Activated CD4-positive, CD25-positive, alpha-beta regulatory T cell treated with anti-CD3 and anti-CD28 coated beads, Interleukin-2, amount 50 U/mL, for 24 hours (primary cell): ENCODE measurements around the gene FBXO47.
A peak's percentile ranks its signal among the peaks of the same experiment; 100 is the strongest.
"Not testable (repeated sequence)": the region's sequence is repeated elsewhere in the genome, so short reads cannot be mapped to it uniquely, and the experiment has no call there.

Source experiments
- ATAC-seq, 2 donors: fragments of 150-1000 bp; cut with Tn5 transposase; one replicate each; pipeline ENCODE4 v1.10.0; 2021; ENCODE audit warnings: mild to moderate bottlenecking in 1 of 2, moderate library complexity in 1 of 2

The FBXO47 gene

DNA sequence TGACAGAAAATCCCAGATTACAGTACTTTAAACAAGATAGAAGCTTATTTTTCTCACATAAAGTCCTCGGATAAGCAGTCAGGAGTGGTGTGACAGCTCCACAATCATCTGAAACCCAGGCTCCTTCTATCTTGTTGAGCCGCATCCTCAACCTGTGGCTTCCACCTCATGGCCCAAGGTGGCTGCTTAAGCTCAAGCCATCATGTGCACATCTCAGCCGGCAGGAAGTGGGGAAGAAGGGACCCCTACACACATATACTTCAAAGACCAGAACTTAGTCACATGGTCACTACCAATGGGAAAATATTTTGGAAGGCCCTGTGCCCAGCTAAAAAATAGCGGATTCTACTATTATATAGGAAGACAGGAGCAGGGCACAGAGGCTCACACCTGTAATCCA, 11.0 kb upstream of the FBXO47 start:
- no peak for ATAC-seq

DNA sequence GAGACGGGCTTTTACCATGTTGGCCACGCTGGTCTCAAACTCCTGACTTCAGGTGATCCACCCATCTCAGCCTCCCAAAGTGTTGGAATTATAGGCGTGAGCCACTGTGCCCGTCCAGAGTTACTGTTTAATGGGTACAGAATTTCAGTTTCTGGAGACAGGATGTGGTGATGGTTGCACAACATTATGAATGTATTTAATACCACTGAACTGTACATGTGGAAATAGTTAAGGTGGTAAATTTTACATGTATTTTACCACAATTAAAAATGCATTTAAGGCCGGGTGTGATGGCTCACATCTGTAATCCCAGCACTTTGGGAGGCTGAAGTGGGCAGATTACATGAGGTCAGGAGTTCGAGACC, 9.0 kb upstream of the FBXO47 start:
- ATAC-seq, result not testable (repeated sequence)

DNA sequence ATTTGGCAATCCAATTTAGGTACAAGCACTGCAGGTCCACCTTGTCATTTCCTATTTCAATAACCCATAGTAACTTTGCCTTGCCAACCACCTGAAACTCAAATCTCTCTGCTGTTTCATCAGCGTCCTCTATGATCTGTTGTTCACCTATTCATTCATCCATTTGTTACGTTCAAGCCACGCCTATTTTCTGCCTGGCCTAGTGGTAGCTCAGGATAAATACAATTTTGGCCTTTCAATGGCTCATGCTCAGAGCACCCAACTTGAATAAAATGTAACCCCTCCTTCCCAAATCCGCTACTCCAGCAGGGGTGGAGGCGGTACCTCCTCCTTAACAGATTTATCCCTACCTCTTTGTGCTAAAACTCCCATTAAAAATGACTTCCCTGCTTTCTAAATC, 3.6 kb upstream of the FBXO47 start:
- ATAC-seq, result no peak

DNA sequence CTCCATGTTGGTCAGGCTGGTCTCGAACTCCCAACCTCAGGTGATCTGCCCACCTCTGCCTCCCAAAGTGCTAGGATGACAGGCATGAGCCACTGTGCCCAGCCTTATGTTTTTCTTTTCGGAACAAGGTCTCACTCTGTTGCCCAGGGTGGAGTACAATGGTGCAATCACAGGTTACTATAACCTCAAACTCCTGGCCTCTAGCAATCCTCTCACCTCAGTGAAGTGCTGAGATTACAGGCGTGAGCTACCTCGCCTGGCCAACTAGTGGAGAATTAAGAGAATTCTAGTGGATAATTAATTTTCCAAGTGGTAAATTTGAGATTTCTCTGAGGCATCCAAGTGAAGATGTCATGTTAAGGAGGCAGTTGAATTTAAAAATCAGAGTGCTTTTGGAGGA, 2.9 kb upstream of the FBXO47 start:
- no peak for ATAC-seq

DNA sequence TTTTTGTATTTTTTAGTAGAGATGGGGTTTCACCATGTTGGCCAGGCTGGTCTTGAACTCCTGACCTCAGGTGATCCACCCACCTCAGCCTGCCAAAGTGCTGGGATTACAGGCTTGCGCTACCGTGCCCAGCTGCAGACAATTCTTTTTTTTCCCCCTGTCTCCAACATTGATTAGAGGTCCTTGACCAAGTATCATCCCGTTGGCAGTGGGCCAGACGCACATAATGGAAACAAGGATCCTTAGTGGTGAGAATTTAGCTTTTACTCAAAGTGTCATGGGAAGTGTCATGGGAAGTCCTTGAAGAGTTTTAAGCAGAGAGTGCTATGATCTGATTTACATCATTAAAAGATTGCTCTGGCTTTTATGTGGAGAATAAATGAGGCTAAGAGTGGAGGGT, 2.1 kb upstream of the FBXO47 start:
- no peak for ATAC-seq

DNA sequence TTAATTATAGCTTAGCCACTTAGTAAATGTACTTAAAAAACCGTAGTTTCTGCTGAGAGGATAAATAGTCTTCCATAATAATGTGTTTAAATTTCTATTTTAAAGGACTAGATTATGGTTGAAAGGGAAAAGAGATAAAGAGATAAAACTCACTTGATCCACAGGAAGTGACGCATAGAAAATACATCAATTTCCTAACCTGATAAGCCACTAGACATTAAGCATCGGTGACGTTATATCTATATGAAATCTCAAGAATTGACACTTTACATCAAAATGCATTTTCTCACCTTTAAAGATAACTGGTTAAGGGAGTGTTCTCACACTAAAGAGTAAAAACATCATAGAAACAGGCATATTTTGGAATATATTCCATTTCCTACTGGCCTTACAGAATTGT, 5.8 kb downstream of the FBXO47 start:
- ATAC-seq, result no peak

DNA sequence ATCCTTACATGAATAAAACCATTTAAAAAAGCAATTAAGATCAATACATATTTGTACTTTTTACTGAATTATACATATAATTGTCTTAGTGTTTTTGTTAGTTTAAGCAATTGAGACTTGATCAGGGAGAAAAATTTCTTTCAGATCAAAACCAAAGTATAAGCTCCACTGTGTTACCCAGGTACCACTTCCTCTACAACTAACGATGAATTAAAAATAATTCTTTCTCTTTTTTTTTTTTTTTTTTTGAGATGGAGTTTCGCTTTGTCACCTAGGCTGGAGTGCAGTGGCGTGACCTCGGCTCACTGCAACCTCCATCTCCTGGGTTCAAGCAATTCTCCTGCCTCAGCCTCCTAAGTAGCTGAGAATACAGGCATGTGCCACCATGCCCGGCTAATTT, 6.8 kb downstream of the FBXO47 start:
- peak in 1 of 2 donors; percentile 49 for ATAC-seq

DNA sequence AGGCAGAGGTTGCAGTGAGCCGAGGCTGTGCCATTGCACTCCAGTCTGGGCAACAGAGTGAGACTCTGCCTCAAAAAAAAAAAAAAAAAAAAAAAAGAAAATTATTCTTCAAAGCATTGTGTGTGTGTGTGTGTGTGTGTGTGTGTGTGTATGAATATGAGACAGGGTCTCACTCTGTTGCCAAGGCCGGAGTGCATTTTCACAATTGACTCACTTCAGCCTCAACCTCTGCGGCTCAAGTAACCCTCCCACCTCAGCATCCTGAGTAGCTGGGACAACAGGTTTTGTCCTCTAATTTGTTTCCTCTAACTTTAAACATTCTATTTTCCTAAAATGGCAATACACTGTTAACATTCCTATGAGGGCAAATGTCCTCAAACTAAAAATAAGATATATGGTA, 7.7 kb downstream of the FBXO47 start:
- no peak for ATAC-seq

DNA sequence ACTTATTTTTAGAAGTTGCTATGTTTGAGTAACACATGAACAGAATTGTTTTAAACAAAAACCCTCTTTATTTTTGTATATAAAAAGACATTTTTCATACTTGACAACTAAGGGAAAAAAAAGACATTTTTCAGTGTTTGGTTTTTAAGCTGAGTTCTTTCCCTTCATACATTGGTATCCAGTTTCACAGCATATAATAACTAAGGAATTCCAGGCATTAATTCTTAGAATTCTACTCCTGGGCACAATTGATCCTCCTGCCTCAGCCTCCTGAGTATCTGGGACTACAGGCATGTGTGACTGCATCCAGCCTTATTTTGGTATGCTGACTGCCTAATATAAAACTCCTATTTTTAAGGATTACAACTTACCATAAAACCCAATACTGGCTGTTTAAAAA, 8.4 kb downstream of the FBXO47 start:
- ATAC-seq, result no peak

DNA sequence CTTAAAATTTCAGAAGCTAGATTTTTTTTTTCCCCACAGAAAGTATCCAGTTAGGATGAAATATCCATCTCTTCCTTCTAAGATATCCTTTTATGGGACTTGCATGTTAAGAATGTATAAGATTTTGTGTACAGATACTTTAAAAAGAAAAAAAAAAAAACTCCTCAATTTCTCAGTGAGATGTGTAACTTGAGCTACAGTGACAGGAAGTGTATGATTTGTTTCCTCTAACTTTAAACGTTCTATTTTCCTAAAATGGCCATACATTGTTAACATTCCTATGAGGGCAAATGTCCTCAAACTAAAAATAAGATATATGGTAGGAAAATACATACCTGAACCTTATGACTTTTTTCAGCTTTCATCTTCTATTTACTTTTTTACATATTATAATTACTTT, 8.9 kb downstream of the FBXO47 start:
- no peak for ATAC-seq

DNA sequence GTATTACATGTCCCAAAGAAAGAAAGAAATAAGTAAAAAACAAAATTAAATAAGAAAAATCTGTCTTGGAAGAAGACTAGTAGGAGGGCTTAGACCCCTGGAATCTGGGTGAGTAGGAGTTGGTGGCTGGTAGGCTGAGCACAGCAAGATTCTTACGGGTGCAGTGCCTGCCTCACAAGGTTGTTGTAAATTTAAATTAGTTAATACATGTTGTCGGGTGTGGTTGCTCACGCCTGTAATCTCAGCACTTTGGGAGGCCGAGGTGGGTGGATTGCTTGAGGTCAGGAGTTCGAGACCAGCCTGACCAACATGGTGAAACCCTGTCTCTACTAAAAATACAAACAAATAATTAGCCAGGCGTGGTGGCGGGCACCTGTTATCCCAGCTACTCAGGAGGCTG, 13.4 kb downstream of the FBXO47 start:
- ATAC-seq, result not testable (repeated sequence)

DNA sequence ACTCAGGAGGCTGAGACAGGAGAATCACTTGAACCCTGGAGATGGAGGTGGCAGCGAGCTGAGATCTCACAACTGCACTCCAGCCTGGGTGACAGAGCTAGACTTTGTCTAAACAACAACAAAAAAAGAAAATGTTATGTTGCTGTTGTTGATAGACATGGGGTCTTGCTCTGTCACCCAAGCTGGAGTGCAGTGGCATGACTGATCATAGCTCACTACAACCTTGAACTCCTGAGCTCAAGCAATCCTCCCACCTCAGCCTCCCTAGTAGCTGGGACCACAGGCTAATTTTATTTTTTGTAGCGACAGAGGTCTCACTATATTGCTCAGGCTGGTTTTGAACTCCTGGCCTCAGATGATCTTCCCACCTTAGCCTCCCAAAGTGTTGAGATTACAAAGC, 20.0 kb downstream of the FBXO47 start:
- no peak for ATAC-seq

DNA sequence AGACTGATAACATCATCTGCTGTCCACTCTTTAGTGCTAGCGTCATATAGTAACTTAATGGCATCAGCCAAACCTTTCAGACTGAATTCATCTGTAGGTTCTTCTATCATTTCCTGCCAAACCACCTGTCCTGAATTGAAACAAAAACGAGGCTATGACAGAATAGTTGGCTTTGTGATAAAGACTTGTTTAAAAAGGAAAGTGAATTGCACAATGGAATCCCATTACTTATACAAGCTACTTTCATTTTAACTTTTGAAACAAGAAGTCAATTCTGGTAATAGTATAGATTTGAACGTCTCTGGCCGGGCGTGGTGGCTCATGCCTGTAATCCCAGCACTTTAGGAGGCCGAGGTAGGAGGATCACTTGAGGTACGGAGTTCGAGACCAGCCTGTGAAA, 23.6 kb downstream of the FBXO47 start:
- ATAC-seq, result peak; percentile 41

DNA sequence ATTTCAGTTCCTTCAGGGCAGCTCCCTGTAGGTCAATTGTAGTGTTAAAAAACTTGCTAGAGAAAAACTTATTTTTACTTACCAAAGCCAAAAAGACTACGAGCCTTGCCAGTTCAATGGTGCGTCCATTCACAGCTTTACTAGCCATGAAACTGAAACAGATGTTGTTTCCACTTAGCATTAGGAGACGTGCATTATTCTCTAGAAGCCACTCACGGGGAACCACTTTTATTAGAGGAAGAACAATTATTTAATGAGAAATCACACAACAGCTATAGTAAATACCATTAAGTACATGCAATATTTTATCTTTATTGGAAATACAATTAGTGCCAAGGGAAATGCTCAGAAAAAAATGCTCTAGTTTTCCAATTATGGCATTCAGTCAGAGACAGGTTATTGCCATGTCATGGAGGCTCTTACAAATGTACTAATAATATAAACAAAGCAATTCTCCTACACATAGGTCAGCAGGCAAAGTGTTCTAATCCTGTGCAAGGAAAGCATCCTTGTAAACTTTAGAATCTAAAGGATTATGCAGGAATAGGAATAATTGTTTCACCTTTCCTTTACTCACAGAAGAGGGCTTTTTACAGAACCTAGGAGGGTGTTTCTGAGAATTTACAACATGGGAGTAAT, 24.4 kb downstream of the FBXO47 start:
- no peak for ATAC-seq

DNA sequence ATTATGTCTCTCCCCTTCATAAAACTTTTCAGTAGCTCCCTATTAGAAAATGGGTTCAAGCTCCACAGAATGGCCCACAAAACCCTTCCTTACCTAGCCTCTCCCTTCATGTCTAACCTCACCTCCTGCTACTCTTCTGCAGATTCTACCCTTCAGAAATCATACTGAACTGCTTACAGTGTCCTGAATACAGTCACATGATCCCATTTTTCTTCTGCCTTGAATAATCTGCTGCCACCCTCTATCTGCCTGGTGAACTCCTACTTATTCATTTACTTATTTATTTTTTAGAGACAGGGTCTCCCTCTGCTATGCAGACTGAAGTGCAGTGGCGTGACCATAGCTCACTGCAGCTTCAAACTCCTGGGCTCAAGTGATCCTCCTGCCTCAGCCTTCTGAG, 26.8 kb downstream of the FBXO47 start:
- ATAC-seq, result no peak

DNA sequence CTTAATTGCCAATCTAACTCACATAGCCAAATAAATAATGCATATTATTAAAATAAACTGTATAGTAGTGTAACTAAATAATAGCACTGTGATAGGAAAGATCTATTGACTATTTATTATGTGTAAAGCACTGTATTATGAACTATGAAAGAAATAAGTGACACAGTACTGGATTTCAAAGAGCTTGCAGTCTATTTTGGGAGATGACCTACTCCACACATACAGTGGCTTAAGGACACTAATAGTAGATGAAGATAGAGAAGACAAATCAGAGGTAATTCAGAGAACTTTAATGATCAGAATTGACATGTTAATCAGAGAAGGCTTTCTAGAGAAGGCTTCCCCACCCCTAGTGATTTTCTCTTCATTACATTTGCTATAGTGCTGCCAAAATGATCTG, 27.2 kb downstream of the FBXO47 start:
- no peak for ATAC-seq

DNA sequence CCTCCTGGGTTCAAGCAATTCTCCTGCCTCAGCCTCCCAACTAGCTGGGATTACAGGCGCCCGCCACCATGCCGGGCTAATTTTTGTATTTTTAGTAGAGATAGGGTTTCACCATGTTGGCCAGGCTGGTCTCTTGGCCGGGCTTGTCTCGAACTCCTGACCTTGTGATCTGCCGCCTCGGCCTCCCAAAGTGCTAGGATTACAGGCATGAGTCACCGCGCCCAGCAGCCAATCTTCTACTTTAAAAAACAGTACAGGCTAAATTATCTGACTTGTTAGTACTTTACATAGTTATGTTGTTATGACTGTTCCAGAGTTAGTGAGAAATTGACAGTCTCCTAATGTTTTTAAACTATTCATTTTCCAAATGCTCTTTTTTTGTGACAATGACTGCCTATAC, 33.2 kb downstream of the FBXO47 start:
- ATAC-seq, result not testable (repeated sequence)

DNA sequence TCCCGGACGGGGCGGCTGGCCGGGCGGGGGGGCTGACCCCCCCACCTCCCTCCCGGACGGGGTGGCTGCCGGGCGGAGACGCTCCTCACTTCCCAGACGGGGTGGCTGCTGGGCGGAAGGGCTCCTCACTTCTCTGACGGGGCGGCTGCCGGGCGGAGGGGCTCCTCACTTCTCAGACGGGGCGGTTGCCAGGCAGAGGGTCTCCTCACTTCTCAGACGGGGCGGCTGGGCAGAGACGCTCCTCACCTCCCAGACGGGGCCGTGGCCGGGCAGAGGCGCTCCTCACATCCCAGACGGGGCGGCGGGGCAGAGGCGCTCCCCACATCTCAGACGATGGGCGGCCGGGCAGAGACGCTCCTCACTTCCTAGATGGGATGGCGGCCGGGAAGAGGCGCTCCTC, 36.4 kb downstream of the FBXO47 start:
- ATAC-seq, result not testable (repeated sequence)

DNA sequence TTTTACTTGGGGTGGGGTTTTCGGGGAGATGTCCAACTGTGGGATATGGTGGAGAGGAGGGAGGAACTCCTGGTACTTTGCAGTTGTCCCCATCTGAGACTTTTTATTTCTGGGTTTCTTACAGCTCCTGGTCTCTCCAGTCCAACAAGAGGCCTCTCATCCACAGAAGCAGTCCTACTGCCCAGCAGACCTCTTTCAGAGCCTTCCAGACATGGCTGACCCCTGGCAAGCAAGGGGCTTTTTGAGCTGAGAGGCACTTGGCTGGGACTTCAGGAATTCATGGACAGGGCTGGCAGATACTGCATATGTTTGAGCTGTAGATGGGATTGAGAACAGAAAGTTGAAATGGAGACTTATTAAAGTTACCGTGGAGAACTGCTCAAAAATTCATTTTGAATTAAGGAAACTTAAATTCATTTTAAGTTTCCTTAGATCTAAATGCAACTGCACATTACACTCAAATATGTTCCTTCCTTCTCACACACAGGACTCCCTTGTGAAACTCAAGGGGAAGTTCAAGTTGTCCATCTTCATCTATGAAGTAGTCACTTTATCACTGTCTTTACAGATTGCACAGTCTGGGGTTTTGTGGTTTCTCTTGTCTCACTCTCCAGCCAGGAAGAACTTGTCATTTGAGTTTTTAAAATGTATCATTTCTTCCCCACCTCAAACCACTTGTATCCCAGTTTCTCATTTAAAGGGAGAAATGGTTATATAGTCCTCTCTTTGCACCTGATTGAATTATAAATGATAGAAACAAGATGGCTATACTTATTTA, 40.7 kb downstream of the FBXO47 start:
- ATAC-seq, result peak; percentile 57 to 71

DNA sequence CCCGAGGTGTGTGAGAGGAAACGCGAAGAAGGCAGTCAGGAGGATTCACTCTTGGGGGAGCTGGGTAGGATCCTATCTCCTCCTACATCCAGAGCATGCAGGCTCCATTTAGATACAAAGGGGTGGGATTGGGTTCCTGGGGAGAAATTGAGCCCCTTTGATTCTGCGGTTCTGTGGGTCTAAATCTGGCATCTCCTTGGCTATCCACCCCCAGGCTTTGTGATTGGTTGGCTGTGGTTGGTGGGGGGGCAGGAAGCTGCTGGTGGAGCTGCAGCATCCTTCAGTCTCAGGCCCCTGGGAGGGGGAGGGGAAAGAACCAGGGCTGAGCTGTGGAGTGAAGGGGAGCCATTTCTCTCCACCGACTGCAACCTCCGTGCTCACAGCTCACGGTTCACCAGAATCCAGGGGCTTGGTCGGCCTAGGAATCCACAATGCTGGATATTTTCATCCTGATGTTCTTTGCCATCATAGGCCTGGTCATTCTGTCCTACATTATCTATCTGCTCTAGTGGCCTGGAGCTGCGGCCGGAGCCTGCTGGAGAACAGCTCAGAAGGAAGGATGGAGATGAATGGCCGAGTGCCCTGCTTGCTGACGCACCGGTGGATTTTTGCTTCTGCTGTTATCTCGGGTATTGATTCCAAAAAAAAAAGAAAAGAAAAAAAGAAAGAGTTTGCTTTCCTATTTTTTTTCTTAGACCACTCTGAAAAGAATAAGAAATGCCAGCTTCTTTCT, 41.8 kb downstream of the FBXO47 start, which contains the start of gene LASP1NB:
Gene LASP1NB, plus strand, starts transcription at position 352 of the 733 bp plus-strand sequence.
- no peak for ATAC-seq

DNA sequence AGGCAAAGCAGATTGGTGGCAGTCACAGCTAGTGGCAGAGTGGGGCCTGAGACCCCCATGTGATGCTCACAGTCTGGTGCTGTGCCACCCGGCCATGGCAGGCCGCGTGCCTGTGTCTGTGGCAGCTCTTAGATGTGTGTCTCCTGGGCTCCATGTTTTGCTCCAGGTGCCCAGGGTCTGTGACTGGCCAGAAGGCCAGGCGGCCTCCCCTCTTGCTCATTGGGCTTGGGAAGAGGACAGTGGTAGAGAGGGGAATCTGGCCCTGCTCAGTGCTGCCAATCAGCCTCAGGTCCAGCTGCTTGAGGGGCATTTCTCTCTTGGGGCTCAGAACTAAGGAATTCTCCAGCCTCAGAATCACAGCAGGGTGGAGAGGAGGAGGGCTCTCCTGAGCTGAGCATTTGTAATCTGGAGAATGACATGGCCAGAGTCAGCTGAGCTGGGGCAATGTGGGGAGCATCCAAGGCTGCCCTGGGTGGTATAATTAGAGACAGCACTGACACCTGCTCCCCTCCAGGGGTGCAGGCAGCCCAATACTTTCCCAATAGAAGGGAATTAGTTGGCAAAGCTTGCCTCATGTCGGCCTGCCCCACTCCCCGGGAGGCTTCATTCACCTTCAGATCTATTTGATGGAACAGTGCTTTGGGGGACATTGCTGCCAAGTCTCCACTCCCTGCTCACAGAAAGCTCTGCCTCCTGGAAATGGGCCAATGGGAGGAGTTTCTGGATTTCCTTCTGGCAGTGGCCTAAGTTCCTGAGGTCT, 44.5 kb downstream of the FBXO47 start:
- ATAC-seq, result no peak

DNA sequence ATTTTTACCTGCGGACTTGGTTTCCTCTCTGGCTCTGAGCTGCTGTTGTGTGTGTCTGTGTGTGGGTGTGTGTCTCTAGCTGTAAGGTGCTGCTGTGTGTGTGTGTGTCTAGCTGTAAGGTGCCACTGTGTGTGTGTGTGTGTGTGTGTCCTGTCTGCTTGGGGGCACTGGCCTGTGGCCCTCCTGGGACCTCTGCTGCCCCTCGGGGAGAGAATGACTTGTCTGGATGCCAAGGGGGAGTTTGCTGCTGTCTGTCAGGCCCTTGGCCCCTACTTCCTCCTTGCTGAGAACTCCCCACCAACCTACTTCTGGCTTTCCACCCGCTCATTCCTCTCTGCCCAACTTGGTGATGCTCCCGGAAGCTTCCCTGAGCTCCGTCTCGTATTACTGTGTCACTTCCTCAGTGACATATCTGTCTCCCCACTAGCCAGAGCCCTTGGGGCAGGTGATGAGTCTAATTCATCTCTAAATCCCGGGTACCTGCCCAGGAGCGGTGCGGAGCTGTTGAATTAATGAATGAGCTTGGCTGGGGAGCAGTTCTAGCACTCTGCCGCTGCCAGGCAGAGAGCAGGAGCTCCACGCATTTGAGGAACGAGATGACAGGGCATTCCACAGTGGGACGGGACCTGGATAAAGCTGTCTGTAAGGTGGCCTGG, 45.3 kb downstream of the FBXO47 start:
- no peak for ATAC-seq
